B cell (primary cell): ENCODE results near the gene ZNF438. TPM values are rescaled to one million over a fixed set of nuclear protein-coding genes. Genes with fewer than 3 reads are reported as not detected.
"Not testable (repeated sequence)": the region's sequence is repeated elsewhere in the genome, so short reads cannot be mapped to it uniquely, and the experiment has no call there.

Source experiments
- ATAC-seq: fragments of 200-7000 bp; cut with Tn5 transposase; one replicate; pipeline ENCODE4 v1.10.0; 2021; ENCODE audit warnings: low read depth, mild to moderate bottlenecking, moderate number of reproducible peaks, moderate library complexity
- CTCF ChIA-PET: fragments of 350-600 bp; sonication (Branson Sonifier 250); formaldehyde crosslinking; loops from one replicate; lab custom pipeline; 2021; ENCODE audit warnings: antibody characterized with exemption, inconsistent platforms; lab: Charles Lee
- POLR2A ChIA-PET: fragments of 350-600 bp; sonication (Branson Sonifier 250); formaldehyde crosslinking; loops from one replicate; lab custom pipeline; 2021; ENCODE audit warnings: antibody characterized with exemption; lab: Charles Lee
- DNase-seq: peaks from one replicate; pipeline ENCODE4 v3.0.0; 2013
- H2AFZ ChIP-seq: 2 replicates; pipeline ENCODE4 v1.6.1; 2012; ENCODE audit warnings: mild to moderate bottlenecking, low read depth, low read length; ENCODE audit not compliant: insufficient read depth, poor library complexity, severe bottlenecking
- H3K27ac ChIP-seq, 2 donors: 1 replicate in 1 of 2; 2 replicates in 1 of 2; pipeline ENCODE4 v1.5.1; 2012 to 2013; ENCODE audit warnings: low read length in 2 of 2, mild to moderate bottlenecking in 2 of 2, moderate library complexity in 1 of 2
- H3K27me3 ChIP-seq, 4 experiments: fragments of 200-600 bp in 1 of 4; sonication (generic) in 1 of 4; replicated peaks in 1 of 4; 1 replicate in 2 of 4; 2 replicates in 2 of 4; pipeline versions ENCODE4 v1.6.1 to v1.7.0; 2013 to 2016; ENCODE audit warnings: low read length in 3 of 4, mild to moderate bottlenecking in 2 of 4, mixed read lengths in 1 of 4, moderate library complexity in 1 of 4; ENCODE audit not compliant: insufficient read depth in 4 of 4, control insufficient read depth in 3 of 4; ENCODE audit errors: control extremely low read depth in 1 of 4
- H3K36me3 ChIP-seq, 2 experiments: replicated peaks in 1 of 2; 1 replicate in 1 of 2; 2 replicates in 1 of 2; pipeline versions ENCODE4 v1.6.1 to v1.7.1; 2013; ENCODE audit warnings: low read length in 1 of 2; ENCODE audit not compliant: insufficient read depth in 2 of 2, control insufficient read depth in 1 of 2; ENCODE audit errors: control extremely low read depth in 1 of 2, extremely low read depth in 1 of 2
- H3K4me1 ChIP-seq, 2 donors: fragments of 200-600 bp in 1 of 2; sonication (generic) in 1 of 2; 1 replicate in 1 of 2; 2 replicates in 1 of 2; pipeline versions ENCODE4 v1.5.1 to v1.6.1; 2013 to 2017; ENCODE audit warnings: low read length in 2 of 2; ENCODE audit not compliant: control insufficient read depth in 2 of 2, insufficient read depth in 2 of 2
- H3K4me2 ChIP-seq: replicated peaks from 2 replicates; pipeline ENCODE3; 2012; ENCODE audit warnings: mild to moderate bottlenecking, low read depth, low read length; ENCODE audit not compliant: poor library complexity, severe bottlenecking
- H3K4me3 ChIP-seq, 5 experiments: fragments of 200-600 bp in 1 of 5; sonication (generic) in 1 of 5; 1 replicate in 3 of 5; 2 replicates in 2 of 5; pipeline versions ENCODE4 v1.5.1 to v1.7.0; 2011 to 2016; ENCODE audit warnings: low read length in 4 of 5, mild to moderate bottlenecking in 4 of 5, low read depth in 2 of 5, control low read depth in 1 of 5, moderate library complexity in 1 of 5; ENCODE audit not compliant: insufficient read depth in 1 of 5; ENCODE audit errors: control extremely low read depth in 1 of 5, extremely low read depth in 1 of 5
- H3K79me2 ChIP-seq: fragments of 200-600 bp; sonication (generic); one replicate; pipeline ENCODE4 v1.6.0; 2016; ENCODE audit warnings: low read length; ENCODE audit not compliant: control insufficient read depth, insufficient read depth
- H3K9ac ChIP-seq: fragments of 200-600 bp; sonication (generic); 2 replicates; pipeline ENCODE4 v1.6.1; 2017; ENCODE audit warnings: mild to moderate bottlenecking, low read length, moderate library complexity
- H3K9me3 ChIP-seq, 3 donors: one replicate each; pipeline versions ENCODE4 v1.6.1 to v1.7.1; 2013; ENCODE audit warnings: low read length in 2 of 3; ENCODE audit not compliant: control insufficient read depth in 2 of 3, insufficient read depth in 1 of 3; ENCODE audit errors: control extremely low read depth in 1 of 3
- H4K20me1 ChIP-seq: 2 replicates; pipeline ENCODE4 v1.6.0; 2012; ENCODE audit warnings: mild to moderate bottlenecking, low read length; ENCODE audit not compliant: insufficient read depth, control insufficient read depth, poor library complexity, severe bottlenecking
- H3K27ac Mint-ChIP-seq: one replicate; pipeline ENCODE4 v1.8.0; 2021; ENCODE audit warnings: mixed read lengths
- H3K27me3 Mint-ChIP-seq: one replicate; pipeline ENCODE4 v1.8.0; 2021; ENCODE audit warnings: mixed read lengths
- H3K4me1 Mint-ChIP-seq: one replicate; pipeline ENCODE4 v1.8.0; 2021; ENCODE audit warnings: mixed read lengths
- H3K4me3 Mint-ChIP-seq: one replicate; pipeline ENCODE4 v1.8.0; 2021; ENCODE audit warnings: mixed read lengths
- H3K9me3 Mint-ChIP-seq: one replicate; pipeline ENCODE4 v1.8.0; 2022; ENCODE audit warnings: mixed read lengths; ENCODE audit not compliant: insufficient read depth
- CTCF ChIP-seq: fragments of 200-600 bp; IDR thresholded peaks from one replicate; pipeline ENCODE4 v1.8.0; 2022; ENCODE audit warnings: antibody characterized with exemption, mild to moderate bottlenecking
- EZH2 ChIP-seq: IDR thresholded peaks from 2 replicates; pipeline ENCODE4 v1.6.1; 2012; ENCODE audit warnings: borderline replicate concordance, low read depth, mild to moderate bottlenecking, moderate library complexity, low read length; ENCODE audit not compliant: insufficient read depth, poor library complexity, severe bottlenecking
- WGBS: methylation state at CpG from one replicate; pipeline ENCODE4 v1.1.5; 2013; ENCODE audit warnings: missing lambda C conversion rate; ENCODE audit not compliant: insufficient coverage; 5-methylcytosine and 5-hydroxymethylcytosine counted together
- intact Hi-C: fragments of 100-400 bp; cut with micrococcal nuclease; formaldehyde crosslinking; loops from one replicate; pipeline ENCODE4 v1.10.0; 2022
- polyA plus RNA-seq: library from polyadenylated mRNA; depleted of rRNA; stranded (reverse); fragments of >200 nt; gene quantifications from 2 replicates; pipeline ENCODE4 v1.2.3, GENCODE V29; 2012
- total RNA-seq, 2 donors: library from RNA; stranded (reverse); fragments of 120-200 nt in 1 of 2; gene quantifications; 1 replicate in 1 of 2; 2 replicates in 1 of 2; pipeline versions ENCODE4 v1.2.3 to v1.2.4, GENCODE V29; 2013 to 2022

Gene ZNF438
- total and polyA plus RNA-seq, 2 donors (not counting 1 experiment from before 2014, with no cell fraction given), result 2.0 to 3.7 TPM

- H3K9me3 Mint-ChIP-seq, result no peaks in the 10 kb centered on the region
- ChIA-PET CTCF (interaction anchor here (1.4 to 2.8 kb wide), 2 partner anchors 461 to 740 kb away, joined by 4 to 9 read pairs; no protein-coding TSS in a partner anchor), POLR2A (no interaction called here)
- Histone ChIP-seq H3K79me2 (peaks cover 25% of the 10 kb centered on the region), H4K20me1 (no peaks in the 10 kb centered on the region), H3K27ac (no peak overlapping the region), H2AFZ (no peak overlapping the region), H3K4me2 (no peak overlapping the region), H3K9ac (no peak overlapping the region), H3K36me3 (no peaks in the 10 kb centered on the region), H3K9me3 (no peaks in the 10 kb centered on the region), H3K4me3 (no peak overlapping the region), H3K4me1 (peaks cover 7 to 16% of the 10 kb centered on the region in 2 donors), H3K27me3 (no peaks in the 10 kb centered on the region)
- H3K4me1 Mint-ChIP-seq, result peaks cover 9% of the 10 kb centered on the region
- WGBS, result 100% methylated on average over 5 of the region's 8 CpGs
- no peaks in the 10 kb centered on the region for H3K27me3 Mint-ChIP-seq
- peak overlapping the region; percentile 0 for H3K4me3 Mint-ChIP-seq
- ATAC-seq (no peak), DNase-seq (no peak)
- no peak overlapping the region for H3K27ac Mint-ChIP-seq
- TF ChIP-seq CTCF, result no peak
- TF ChIP-seq EZH2, result no peak
- intact Hi-C loops, result loop anchor here (2.0 to 10.0 kb wide), 5 partner anchors 245 to 1415 kb away; partner anchors contain the start of gene CCDC7
Measured at GRCh38 chr10:31030260-31030659, 1.4 kb downstream of the ZNF438 start.

- intact Hi-C loops, result no loop called here
- ATAC-seq, result no peak
- H3K27ac ChIP-seq, result no peak overlapping the region
- Mint-ChIP-seq H3K9me3 (no peaks in the 10 kb centered on the region), H3K27me3 (no peaks in the 10 kb centered on the region), H3K27ac (no peak overlapping the region), H3K4me3 (no peak overlapping the region), H3K4me1 (peaks cover 9% of the 10 kb centered on the region)
- no peak overlapping the region for H2AFZ ChIP-seq
- CTCF ChIA-PET, result interaction anchor here (0.6 to 1.2 kb wide), 3 partner anchors 12 to 898 kb away, joined by 3 to 5 read pairs (median 3); no protein-coding TSS in a partner anchor
- H3K4me3 ChIP-seq, result no peak overlapping the region
- H3K27me3 ChIP-seq, result no peaks in the 10 kb centered on the region
- no peak for DNase-seq
- no peak overlapping the region for H3K9ac ChIP-seq
- no CpG with 5 or more reads among the region's 2 CpGs for WGBS
- H3K4me1 ChIP-seq, result peaks cover 7 to 16% of the 10 kb centered on the region in 2 donors
- H3K9me3 ChIP-seq, result peaks cover 0 to 3% (median 0%) of the 10 kb centered on the region in 3 donors
- peaks cover 4% of the 10 kb centered on the region for H4K20me1 ChIP-seq
- TF ChIP-seq CTCF, result no peak
- TF ChIP-seq EZH2, result no peak
- no peak overlapping the region for H3K4me2 ChIP-seq
- H3K79me2 ChIP-seq, result peaks cover 44% of the 10 kb centered on the region
- H3K36me3 ChIP-seq, result no peaks in the 10 kb centered on the region
- POLR2A ChIA-PET, result no interaction called here
Measured at GRCh38 chr10:31028081-31028480, 3.6 kb downstream of the ZNF438 start.

- H3K79me2 ChIP-seq, result peaks cover 46% of the 10 kb centered on the region
- H3K4me3 Mint-ChIP-seq, POLR2A ChIA-PET, H3K36me3 ChIP-seq, ATAC-seq, CTCF ChIA-PET, H3K9ac ChIP-seq, H3K27ac ChIP-seq, H3K4me2 ChIP-seq, H3K27me3 Mint-ChIP-seq, H4K20me1 ChIP-seq, H3K27ac Mint-ChIP-seq, intact Hi-C loops, H3K4me1 Mint-ChIP-seq, H3K4me3 ChIP-seq, H3K9me3 Mint-ChIP-seq, H3K4me1 ChIP-seq, H2AFZ ChIP-seq, DNase-seq, H3K9me3 ChIP-seq, H3K27me3 ChIP-seq: not testable (repeated sequence)
- WGBS, result no CpG with 5 or more reads among the region's 1 CpG
Measured at GRCh38 chr10:31026279-31026678, 5.4 kb downstream of the ZNF438 start.
